GM12874 (cell line): Measurements from ENCODE around the gene NFATC3.
A peak's percentile ranks its signal among the peaks of the same experiment; 100 is the strongest.

Source experiments
- CTCF ChIP-seq: IDR thresholded peaks from 2 replicates; pipeline ENCODE4 v1.5.1; 2011; ENCODE audit warnings: low read depth, mild to moderate bottlenecking, control low read depth, low read length, moderate library complexity; ENCODE audit not compliant: insufficient read depth

The NFATC3 gene

GRCh38 chr16:68105611-68106010, 20.4 kb downstream of the NFATC3 start:
- TF ChIP-seq CTCF: no peak

GRCh38 chr16:68111379-68111778, 26.2 kb downstream of the NFATC3 start:
- no peak for TF ChIP-seq CTCF

- no peak for TF ChIP-seq CTCF
These were observed 28.0 kb downstream of the NFATC3 start for GRCh38 chr16:68113059-68113761.

GRCh38 chr16:68113765-68114240, 28.6 kb downstream of the NFATC3 start:
- TF ChIP-seq CTCF: no peak

- TF ChIP-seq CTCF: no peak
These were observed 30.7 kb downstream of the NFATC3 start for GRCh38 chr16:68115851-68116250.

GRCh38 chr16:68116256-68116867, 31.2 kb downstream of the NFATC3 start:
- TF ChIP-seq CTCF: peak; percentile 49; the same call in 1 of the 2 replicates

- TF ChIP-seq CTCF: no peak
These were observed 32.7 kb downstream of the NFATC3 start for GRCh38 chr16:68117884-68118283.
